HG03108 (cell line): ENCODE data around the gene PLEKHA7.
"Not testable (repeated sequence)": the region's sequence is repeated elsewhere in the genome, so short reads cannot be mapped to it uniquely, and the experiment has no call there.

Experiments
- ATAC-seq: cut with Tn5 transposase; IDR thresholded peaks from one replicate; pipeline ENCODE4 v1.9.1; 2021; ENCODE audit warnings: moderate library complexity; ENCODE audit not compliant: unreplicated experiment

Gene PLEKHA7

GRCh38 chr11:16883174-16883573 lies 131.0 kb downstream of the PLEKHA7 start:
- ATAC-seq, result no peak

DNA sequence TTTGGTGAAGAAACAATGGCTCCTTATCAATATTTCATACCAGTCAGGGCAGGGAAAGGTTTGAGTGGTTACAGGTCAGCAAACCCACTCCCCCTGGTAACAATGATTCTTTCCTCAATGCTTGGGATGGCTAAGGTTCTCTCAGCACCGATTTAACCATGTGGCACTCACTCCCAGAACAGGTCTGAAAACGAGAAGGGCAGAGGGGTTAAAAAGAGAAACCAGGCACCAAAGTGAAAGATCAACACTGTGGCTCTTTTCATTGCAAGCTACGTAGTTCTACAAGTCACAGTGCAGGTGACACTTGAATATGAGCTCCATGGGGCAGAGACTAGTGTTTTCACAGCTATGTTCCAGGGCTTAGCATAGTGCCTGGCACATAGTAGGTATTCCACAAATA lies 132.4 kb downstream of the PLEKHA7 start:
- no peak for ATAC-seq

DNA sequence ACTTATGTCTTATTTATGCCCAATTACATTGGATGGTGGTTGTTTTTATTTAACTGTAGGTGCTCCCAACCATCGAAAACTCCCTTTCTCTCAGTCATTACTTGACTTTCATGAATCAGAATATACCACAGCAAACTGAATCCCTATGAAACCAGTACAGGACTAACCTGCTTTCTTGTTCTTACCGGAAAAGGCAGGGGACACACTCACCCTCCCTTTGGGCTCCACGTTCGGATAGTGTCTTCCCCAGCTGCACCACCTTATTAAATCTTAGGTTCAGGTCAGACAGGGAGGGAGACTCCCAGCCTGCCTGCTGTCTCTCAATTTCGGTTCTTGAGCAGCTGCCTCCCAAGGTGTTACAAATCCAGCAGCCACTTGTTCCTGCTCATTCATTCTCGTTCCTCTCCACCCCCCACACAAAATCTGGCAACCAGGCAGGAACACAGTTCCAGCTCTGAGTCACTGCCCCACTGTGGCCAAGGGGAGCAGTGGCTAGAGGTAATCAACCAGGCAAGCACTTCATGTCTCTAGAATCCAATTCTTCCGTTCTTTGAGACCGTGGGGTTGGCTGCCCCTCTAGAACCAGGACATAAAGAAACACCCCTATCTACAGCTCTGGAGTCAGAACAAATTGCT lies 133.0 kb downstream of the PLEKHA7 start:
- no peak for ATAC-seq

GRCh38 chr11:16880184-16880801 lies 133.9 kb downstream of the PLEKHA7 start:
- no peak for ATAC-seq

DNA sequence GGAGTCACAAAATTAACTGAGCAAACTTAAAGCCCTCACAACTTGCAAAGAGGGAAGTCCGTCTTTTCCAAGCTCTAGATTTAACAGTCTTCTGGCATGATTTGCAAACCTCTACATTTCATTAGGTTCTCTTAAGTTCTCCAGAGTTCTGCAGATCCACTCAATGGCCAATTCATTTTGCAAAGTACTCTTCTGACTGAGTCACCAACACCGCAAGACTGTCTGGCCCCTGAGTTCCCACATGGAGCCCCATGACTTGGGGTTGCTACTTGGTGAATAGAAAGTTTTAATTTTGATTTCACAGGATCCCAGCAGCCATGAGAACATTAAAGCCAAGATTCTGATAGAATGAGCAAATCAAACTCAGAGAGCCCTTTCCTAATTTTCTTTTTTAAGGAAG lies 134.5 kb downstream of the PLEKHA7 start:
- no peak for ATAC-seq

GRCh38 chr11:16876837-16877236 lies 137.4 kb downstream of the PLEKHA7 start:
- no peak for ATAC-seq

GRCh38 chr11:16876053-16876752 lies 138.0 kb downstream of the PLEKHA7 start:
- no peak for ATAC-seq

- no peak for ATAC-seq
Observed at GRCh38 chr11:16874275-16874975, 139.8 kb downstream of the PLEKHA7 start.

GRCh38 chr11:16873289-16873688 lies 140.9 kb downstream of the PLEKHA7 start:
- ATAC-seq, result no peak

GRCh38 chr11:16871368-16871767 lies 142.8 kb downstream of the PLEKHA7 start:
- ATAC-seq, result no peak

DNA sequence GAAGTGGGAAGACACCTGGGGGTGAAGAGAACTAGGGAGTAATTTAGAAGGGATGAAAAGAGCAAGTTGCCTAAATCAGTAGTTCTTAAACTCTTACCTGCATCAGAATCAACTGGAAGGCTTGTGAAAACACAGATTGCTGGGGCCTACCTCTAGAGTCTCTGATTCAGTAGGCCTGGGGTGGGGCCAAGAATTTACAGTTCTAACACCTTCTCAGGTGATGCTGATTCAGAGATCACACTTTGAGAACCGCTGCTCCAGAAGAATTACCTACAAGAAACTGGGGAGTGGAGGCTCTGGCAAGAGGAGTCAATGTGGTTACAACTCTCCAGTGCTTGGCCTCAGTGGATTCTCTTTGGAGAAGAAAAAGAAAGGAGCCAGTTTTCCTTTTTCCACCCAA lies 147.1 kb downstream of the PLEKHA7 start:
- no peak for ATAC-seq

DNA sequence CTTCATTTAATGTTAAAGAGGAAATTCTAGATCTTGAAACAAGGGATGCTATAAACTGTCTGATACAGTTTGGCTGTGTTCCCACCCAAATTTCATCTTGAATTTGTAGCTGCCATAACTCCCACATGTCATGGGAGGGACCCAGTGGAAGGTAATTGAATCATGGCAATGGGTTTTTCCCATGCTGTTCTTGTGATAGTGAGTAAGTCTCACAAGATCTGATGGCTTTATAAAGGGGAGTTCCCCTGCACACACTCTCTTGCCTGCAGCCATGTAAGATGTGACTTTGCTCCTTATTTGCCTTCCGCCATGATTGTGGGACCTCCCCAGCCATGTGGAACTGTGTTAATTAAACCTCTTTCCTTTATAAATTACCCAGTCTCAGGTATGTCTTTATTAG lies 149.8 kb downstream of the PLEKHA7 start:
- not testable (repeated sequence) for ATAC-seq

- no peak for ATAC-seq
Observed at GRCh38 chr11:16863389-16863788, 150.8 kb downstream of the PLEKHA7 start.

DNA sequence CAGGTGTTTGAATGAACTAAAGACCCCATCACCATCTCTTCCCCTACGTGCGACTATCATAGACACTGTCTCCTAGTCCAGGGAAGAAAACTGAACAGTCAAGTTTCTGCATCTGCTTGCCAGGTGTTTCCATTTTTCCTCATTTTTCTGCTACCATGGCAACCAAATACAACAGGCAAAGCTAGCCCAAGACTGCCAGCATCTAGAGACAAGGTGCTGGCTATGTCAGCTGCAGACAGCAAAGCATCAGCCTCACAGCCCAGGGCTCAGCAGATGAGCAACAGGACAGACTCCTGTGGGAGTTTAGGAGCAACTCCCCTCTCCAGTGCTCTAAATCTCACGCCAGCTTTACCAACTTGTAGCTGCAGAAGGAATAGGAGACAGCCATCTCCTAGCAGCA lies 151.5 kb downstream of the PLEKHA7 start:
- no peak for ATAC-seq

DNA sequence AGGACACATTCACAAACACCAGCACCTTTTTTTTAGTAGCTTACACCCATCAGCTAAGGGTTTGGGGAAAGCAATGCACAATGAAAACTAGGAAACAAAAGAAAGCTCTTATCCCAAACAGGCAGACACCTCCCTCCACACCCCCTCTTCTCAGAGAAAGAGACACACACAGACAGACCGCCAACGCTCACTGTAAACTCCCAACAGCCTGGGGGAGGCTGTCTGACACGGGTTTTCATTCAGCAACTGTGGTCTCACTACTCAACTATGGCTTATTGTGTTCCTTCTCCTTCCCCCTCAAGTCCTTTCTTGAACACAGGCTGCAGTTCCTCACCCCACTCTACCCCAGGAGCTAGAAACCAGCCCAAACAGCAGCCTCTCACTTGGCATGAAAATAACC lies 152.4 kb downstream of the PLEKHA7 start:
- ATAC-seq, result no peak

GRCh38 chr11:16860617-16861016 lies 153.6 kb downstream of the PLEKHA7 start:
- no peak for ATAC-seq

DNA sequence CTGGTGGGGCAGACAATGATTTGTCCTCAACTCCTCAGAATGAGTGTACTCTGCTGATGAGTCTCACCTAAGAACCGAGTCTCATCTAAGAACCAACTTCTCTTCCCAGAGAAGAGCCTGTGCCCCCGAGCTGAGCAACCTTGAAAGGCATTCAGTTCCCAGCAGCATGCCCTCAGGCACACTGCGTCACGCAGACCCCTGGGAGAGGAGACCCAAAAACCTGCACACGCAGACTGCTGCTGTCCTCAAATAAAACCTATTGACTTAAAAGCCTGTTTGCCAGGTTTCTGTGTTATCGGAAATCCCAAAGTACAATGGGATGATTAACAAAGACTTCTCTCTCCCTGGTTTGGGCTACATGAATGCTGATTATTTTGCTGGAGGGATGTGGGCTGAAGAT lies 154.6 kb downstream of the PLEKHA7 start:
- ATAC-seq, result no peak

DNA sequence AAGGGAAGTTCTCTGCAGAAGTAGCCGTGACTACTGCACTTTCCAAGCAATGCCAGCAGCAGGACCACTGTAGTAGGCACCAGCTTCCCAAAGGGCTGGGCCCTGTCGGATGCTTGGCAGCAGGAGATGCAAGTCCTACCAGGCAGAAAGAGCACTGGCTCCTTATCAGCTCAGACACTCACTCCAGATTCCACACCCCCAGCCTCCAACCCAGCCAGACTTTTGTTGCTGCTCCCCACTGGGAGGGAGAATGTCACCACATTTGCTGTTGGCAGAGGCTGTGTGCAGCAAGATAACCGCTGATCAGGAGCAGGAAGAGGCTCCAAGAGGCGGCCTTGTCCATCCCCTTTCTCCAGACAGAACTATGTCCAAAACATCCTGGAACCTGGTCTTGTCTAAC lies 157.0 kb downstream of the PLEKHA7 start:
- ATAC-seq, result no peak

- no peak for ATAC-seq
Observed at GRCh38 chr11:16856022-16856471, 158.2 kb downstream of the PLEKHA7 start.

DNA sequence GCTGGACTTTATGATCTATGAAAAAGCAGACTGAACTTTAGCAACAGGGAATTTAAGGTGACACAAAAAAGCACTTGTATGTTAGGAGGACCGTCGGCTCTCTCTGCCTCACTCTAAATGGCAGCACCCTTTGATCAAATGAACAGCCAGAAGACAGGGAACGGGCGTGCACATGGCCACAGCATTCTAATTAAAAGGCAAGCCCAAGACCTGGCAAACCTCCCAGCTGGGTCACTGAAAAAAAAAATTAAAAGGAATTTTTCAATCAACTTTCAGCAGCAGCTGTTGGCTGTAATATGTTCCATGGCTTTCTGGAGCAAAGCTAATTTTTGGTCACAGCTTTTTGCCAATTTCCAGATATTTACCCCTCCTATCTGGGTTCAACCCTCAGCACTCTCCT lies 159.2 kb downstream of the PLEKHA7 start:
- no peak for ATAC-seq

- no peak for ATAC-seq
Observed at GRCh38 chr11:16853859-16854258, 160.4 kb downstream of the PLEKHA7 start.

DNA sequence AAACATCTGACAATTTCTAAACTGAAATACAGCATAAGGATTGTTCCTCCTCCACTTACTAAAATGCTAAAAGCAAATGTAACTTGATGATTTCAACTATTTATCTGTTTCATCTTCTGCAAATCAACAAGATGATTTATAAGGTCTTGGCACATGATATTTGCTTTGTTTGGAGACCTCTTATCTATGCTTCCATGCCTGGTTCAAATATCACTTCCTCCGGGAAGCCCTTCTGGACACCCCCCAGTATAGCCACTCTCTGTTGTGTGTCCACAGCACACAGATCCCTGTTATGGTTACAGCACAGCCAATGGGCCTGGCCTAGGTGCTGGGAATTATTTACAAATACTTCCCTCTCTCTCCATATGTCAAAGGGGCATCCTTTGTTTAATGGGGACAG lies 160.9 kb downstream of the PLEKHA7 start:
- ATAC-seq, result no peak
